Panc1 (cell line): Measurements from ENCODE around the gene ABI3BP.

ENCODE experiments used
- CTCF ChIP-seq: fragments of 450-650 bp; IDR thresholded peaks from 2 replicates; pipeline ENCODE4 v1.5.1; 2017; ENCODE audit warnings: mild to moderate bottlenecking
- TF ChIP-seq, protein P1 (sequence below), 2 experiments: IDR thresholded peaks; 2 replicates each; pipeline ENCODE4 v1.6.1; 2011 to 2012; ENCODE audit warnings: low read depth in 2 of 2, control low read depth in 1 of 2, low read length in 1 of 2, mild to moderate bottlenecking in 1 of 2, moderate library complexity in 1 of 2; ENCODE audit not compliant: insufficient read depth in 1 of 2

GRCh38 chr3:100783619-100784018 lies 209.6 kb downstream of the ABI3BP start:
- TF ChIP-seq CTCF, result no peak
- TF ChIP-seq, protein P1, sequence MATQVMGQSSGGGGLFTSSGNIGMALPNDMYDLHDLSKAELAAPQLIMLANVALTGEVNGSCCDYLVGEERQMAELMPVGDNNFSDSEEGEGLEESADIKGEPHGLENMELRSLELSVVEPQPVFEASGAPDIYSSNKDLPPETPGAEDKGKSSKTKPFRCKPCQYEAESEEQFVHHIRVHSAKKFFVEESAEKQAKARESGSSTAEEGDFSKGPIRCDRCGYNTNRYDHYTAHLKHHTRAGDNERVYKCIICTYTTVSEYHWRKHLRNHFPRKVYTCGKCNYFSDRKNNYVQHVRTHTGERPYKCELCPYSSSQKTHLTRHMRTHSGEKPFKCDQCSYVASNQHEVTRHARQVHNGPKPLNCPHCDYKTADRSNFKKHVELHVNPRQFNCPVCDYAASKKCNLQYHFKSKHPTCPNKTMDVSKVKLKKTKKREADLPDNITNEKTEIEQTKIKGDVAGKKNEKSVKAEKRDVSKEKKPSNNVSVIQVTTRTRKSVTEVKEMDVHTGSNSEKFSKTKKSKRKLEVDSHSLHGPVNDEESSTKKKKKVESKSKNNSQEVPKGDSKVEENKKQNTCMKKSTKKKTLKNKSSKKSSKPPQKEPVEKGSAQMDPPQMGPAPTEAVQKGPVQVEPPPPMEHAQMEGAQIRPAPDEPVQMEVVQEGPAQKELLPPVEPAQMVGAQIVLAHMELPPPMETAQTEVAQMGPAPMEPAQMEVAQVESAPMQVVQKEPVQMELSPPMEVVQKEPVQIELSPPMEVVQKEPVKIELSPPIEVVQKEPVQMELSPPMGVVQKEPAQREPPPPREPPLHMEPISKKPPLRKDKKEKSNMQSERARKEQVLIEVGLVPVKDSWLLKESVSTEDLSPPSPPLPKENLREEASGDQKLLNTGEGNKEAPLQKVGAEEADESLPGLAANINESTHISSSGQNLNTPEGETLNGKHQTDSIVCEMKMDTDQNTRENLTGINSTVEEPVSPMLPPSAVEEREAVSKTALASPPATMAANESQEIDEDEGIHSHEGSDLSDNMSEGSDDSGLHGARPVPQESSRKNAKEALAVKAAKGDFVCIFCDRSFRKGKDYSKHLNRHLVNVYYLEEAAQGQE (IDR thresholded peaks at IDR 0.05; ENCODE audit: insufficient read depth in 1 of 2, low read depth in 2 of 2, low read length in 1 of 2), result no peak
